K562 (cell line): ENCODE results near the gene FBXW7. TPM values are rescaled to one million over a fixed set of nuclear protein-coding genes. Genes with fewer than 3 reads are reported as not detected.

Experiments
- BMI1 ChIP-seq: fragments of 150-350 bp; IDR thresholded peaks from 2 replicates; pipeline ENCODE4 v1.6.1; 2014; ENCODE audit warnings: low read length
- C11orf30 ChIP-seq: fragments of 450-650 bp; IDR thresholded peaks from 2 replicates; pipeline ENCODE4 v1.6.1; 2016; ENCODE audit warnings: low read depth, mild to moderate bottlenecking
- JUNB ChIP-seq: fragments of 450-650 bp; formaldehyde crosslinking; conservative IDR thresholded peaks from 2 replicates; pipeline ENCODE4 v1.4.0; 2020; ENCODE audit warnings: mild to moderate bottlenecking
- KLF10 ChIP-seq: fragments of 250-450 bp; sonication (Bioruptor Pico); IDR thresholded peaks from 2 replicates; pipeline ENCODE4 v1.6.1; 2021; ENCODE audit warnings: matching md5 sums
- L3MBTL2 ChIP-seq: fragments of 450-650 bp; IDR thresholded peaks from 2 replicates; pipeline ENCODE4 v1.6.1; 2016; ENCODE audit warnings: mild to moderate bottlenecking, moderate library complexity
- MAFF ChIP-seq: IDR thresholded peaks from 2 replicates; pipeline ENCODE4 v1.6.1; 2012; ENCODE audit warnings: low read length, improper control_type of control experiment
- MAFG ChIP-seq: fragments of 450-650 bp; conservative IDR thresholded peaks from 2 replicates; pipeline ENCODE4 v1.6.1; 2016; ENCODE audit warnings: missing genetic modification characterization, missing compliant biosample characterization
- PTRF ChIP-seq: fragments of 450-650 bp; IDR thresholded peaks from 2 replicates; pipeline ENCODE4 v1.6.1; 2016; ENCODE audit warnings: mild to moderate bottlenecking, missing genetic modification characterization, missing compliant biosample characterization
- RFX7 ChIP-seq: fragments of 250-450 bp; sonication (Bioruptor Pico); IDR thresholded peaks from 2 replicates; pipeline ENCODE4 v1.5.1; 2021; ENCODE audit warnings: mild to moderate bottlenecking
- SPI1 ChIP-seq: IDR thresholded peaks from 2 replicates; pipeline ENCODE4 v1.6.1; 2011; ENCODE audit warnings: low read depth, low read length, control low read depth, borderline replicate concordance
- ZNF23 ChIP-seq: fragments of 250-450 bp; sonication (Bioruptor Pico); IDR thresholded peaks from 2 replicates; pipeline ENCODE4 v1.4.0; 2020; ENCODE audit warnings: mild to moderate bottlenecking
- ZNF316 ChIP-seq: fragments of 450-650 bp; IDR thresholded peaks from 2 replicates; pipeline ENCODE4 v1.6.1; 2016
- ZNF77 ChIP-seq: fragments of 250-450 bp; sonication (Bioruptor Pico); IDR thresholded peaks from 2 replicates; pipeline ENCODE4 v1.5.0; 2020
- polyA plus RNA-seq, 8 experiments: library from polyadenylated mRNA; depleted of rRNA in 4 of 8; stranded (reverse) in 5 of 8; unstranded in 3 of 8; fragments of >200 nt; fragmentation: Nextera tagmentation in 2 of 8; fragmentation: Illumina TruSeq in 1 of 8; extraction: Ambion mirVana in 2 of 8; extraction: Trizol in 1 of 8; gene quantifications; 2 replicates each; pipeline versions ENCODE4 v1.2.1 to v1.2.3, GENCODE V29; 2011 to 2014; ENCODE audit warnings: inconsistent platforms in 1 of 8, missing spikeins in 1 of 8
- total RNA-seq, 7 experiments: library from RNA; depleted of rRNA in 6 of 7; stranded (reverse); fragments of >200 nt in 6 of 7; fragmentation: Illumina TruSeq in 2 of 7; extraction: Trizol in 2 of 7; gene quantifications; 2 replicates each; pipeline versions ENCODE4 v1.2.1 to v1.2.3, GENCODE V29; 2011 to 2021; ENCODE audit warnings: low replicate concordance in 1 of 7
- TF ChIP-seq, protein P1 (sequence below): sonication (generic); formaldehyde crosslinking; IDR thresholded peaks from 2 replicates; pipeline ENCODE4 v1.8.0; 2022; ENCODE audit warnings: mild to moderate bottlenecking, low read depth, missing genetic modification reagents
- TF ChIP-seq, protein P2 (sequence below): fragments of 250-450 bp; sonication (Bioruptor Pico); IDR thresholded peaks from 2 replicates; pipeline ENCODE4 v1.4.0; 2020; ENCODE audit warnings: mild to moderate bottlenecking, moderate library complexity
- TF ChIP-seq, protein P3 (sequence below): fragments of 250-450 bp; sonication (Bioruptor Pico); IDR thresholded peaks from 2 replicates; pipeline ENCODE4 v1.5.0; 2020; ENCODE audit warnings: mild to moderate bottlenecking, borderline replicate concordance
- TF ChIP-seq, protein P4 (sequence below): sonication (generic); formaldehyde crosslinking; IDR thresholded peaks from 2 replicates; pipeline ENCODE4 v1.4.0; 2020; ENCODE audit warnings: mild to moderate bottlenecking, missing genetic modification reagents
- TF ChIP-seq, protein P5 (sequence below): fragments of 150-350 bp; IDR thresholded peaks from 2 replicates; pipeline ENCODE4 v1.6.1; 2014; ENCODE audit warnings: low read depth, mild to moderate bottlenecking, low read length, borderline replicate concordance

The FBXW7 gene
- total and polyA plus RNA-seq, 9 of the 15 experiments (the other 6 are each of a cell fraction or from before 2014, with no cell fraction given), result 6.8 to 44.2 (median 16.4) TPM

DNA sequence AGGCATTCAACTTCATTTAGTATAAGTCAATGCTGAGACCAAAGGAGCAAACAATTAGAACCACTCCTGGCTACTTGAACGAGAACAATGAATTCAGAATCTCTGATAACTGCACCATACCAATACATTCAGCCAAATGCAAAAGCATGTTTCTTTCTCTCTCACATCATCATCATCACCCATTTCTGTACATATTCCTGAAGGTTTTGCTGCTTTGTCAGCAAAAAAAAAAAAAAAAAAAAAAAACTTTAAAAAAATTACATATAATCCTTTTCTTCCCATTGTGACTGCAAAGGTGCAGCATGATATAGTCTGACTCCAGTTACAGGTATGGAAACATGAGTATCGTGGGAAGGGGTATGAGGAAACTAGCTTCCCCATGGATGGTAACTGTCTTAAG is 35.6 kb downstream of the FBXW7 start (continued):
- TF ChIP-seq, protein P1, sequence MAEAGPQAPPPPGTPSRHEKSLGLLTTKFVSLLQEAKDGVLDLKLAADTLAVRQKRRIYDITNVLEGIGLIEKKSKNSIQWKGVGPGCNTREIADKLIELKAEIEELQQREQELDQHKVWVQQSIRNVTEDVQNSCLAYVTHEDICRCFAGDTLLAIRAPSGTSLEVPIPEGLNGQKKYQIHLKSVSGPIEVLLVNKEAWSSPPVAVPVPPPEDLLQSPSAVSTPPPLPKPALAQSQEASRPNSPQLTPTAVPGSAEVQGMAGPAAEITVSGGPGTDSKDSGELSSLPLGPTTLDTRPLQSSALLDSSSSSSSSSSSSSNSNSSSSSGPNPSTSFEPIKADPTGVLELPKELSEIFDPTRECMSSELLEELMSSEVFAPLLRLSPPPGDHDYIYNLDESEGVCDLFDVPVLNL (CRISPR knock-in tag), result no peak
- TF ChIP-seq, protein P2, sequence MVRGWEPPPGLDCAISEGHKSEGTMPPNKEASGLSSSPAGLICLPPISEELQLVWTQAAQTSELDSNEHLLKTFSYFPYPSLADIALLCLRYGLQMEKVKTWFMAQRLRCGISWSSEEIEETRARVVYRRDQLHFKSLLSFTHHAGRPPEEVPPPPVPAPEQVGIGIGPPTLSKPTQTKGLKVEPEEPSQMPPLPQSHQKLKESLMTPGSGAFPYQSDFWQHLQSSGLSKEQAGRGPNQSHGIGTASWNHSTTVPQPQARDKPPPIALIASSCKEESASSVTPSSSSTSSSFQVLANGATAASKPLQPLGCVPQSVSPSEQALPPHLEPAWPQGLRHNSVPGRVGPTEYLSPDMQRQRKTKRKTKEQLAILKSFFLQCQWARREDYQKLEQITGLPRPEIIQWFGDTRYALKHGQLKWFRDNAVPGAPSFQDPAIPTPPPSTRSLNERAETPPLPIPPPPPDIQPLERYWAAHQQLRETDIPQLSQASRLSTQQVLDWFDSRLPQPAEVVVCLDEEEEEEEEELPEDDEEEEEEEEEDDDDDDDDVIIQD (CRISPR knock-in tag), result no peak
- TF ChIP-seq L3MBTL2 (no peak), C11orf30 (peak; percentile 39; the same call in 1 of the 2 replicates), ZNF77 (CRISPR knock-in tag) (no peak), RFX7 (CRISPR knock-in tag) (no peak), KLF10 (CRISPR knock-in tag) (no peak), ZNF316 (peak; percentile 82), ZNF23 (CRISPR knock-in tag) (no peak), MAFG (0 out of 2 replicates have a peak, but pooled peaks have one; percentile 57), SPI1 (no peak), BMI1 (no peak), JUNB (CRISPR knock-in tag) (no peak), PTRF (tag) (no peak), MAFF (peak; percentile 42)
- TF ChIP-seq, protein P3, sequence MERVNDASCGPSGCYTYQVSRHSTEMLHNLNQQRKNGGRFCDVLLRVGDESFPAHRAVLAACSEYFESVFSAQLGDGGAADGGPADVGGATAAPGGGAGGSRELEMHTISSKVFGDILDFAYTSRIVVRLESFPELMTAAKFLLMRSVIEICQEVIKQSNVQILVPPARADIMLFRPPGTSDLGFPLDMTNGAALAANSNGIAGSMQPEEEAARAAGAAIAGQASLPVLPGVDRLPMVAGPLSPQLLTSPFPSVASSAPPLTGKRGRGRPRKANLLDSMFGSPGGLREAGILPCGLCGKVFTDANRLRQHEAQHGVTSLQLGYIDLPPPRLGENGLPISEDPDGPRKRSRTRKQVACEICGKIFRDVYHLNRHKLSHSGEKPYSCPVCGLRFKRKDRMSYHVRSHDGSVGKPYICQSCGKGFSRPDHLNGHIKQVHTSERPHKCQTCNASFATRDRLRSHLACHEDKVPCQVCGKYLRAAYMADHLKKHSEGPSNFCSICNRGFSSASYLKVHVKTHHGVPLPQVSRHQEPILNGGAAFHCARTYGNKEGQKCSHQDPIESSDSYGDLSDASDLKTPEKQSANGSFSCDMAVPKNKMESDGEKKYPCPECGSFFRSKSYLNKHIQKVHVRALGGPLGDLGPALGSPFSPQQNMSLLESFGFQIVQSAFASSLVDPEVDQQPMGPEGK (CRISPR knock-in tag), result no peak
- TF ChIP-seq, protein P4, sequence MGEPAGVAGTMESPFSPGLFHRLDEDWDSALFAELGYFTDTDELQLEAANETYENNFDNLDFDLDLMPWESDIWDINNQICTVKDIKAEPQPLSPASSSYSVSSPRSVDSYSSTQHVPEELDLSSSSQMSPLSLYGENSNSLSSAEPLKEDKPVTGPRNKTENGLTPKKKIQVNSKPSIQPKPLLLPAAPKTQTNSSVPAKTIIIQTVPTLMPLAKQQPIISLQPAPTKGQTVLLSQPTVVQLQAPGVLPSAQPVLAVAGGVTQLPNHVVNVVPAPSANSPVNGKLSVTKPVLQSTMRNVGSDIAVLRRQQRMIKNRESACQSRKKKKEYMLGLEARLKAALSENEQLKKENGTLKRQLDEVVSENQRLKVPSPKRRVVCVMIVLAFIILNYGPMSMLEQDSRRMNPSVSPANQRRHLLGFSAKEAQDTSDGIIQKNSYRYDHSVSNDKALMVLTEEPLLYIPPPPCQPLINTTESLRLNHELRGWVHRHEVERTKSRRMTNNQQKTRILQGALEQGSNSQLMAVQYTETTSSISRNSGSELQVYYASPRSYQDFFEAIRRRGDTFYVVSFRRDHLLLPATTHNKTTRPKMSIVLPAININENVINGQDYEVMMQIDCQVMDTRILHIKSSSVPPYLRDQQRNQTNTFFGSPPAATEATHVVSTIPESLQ (CRISPR knock-in tag), result no peak
- TF ChIP-seq, protein P5, sequence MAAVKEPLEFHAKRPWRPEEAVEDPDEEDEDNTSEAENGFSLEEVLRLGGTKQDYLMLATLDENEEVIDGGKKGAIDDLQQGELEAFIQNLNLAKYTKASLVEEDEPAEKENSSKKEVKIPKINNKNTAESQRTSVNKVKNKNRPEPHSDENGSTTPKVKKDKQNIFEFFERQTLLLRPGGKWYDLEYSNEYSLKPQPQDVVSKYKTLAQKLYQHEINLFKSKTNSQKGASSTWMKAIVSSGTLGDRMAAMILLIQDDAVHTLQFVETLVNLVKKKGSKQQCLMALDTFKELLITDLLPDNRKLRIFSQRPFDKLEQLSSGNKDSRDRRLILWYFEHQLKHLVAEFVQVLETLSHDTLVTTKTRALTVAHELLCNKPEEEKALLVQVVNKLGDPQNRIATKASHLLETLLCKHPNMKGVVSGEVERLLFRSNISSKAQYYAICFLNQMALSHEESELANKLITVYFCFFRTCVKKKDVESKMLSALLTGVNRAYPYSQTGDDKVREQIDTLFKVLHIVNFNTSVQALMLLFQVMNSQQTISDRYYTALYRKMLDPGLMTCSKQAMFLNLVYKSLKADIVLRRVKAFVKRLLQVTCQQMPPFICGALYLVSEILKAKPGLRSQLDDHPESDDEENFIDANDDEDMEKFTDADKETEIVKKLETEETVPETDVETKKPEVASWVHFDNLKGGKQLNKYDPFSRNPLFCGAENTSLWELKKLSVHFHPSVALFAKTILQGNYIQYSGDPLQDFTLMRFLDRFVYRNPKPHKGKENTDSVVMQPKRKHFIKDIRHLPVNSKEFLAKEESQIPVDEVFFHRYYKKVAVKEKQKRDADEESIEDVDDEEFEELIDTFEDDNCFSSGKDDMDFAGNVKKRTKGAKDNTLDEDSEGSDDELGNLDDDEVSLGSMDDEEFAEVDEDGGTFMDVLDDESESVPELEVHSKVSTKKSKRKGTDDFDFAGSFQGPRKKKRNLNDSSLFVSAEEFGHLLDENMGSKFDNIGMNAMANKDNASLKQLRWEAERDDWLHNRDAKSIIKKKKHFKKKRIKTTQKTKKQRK, result no peak
